ENCODE results near the gene INSM1.
"Not testable (repeated sequence)": the region's sequence is repeated elsewhere in the genome, so short reads cannot be mapped to it uniquely, and the experiment has no call there.

Gene INSM1

GRCh38 chr20:20367575-20368417 is at the start of gene INSM1:
Gene INSM1 (plus strand): TSS chr20:20368104. CDS start chr20:20368268, 164 bp downstream.
- peak; percentile 75 for DNase-seq

GRCh38 chr20:20318365-20319161 is 49.3 kb upstream of the INSM1 start:
- peak; percentile 18 for DNase-seq

- DNase-seq: no peak
Observed at GRCh38 chr20:20321134-20321533, 46.8 kb upstream of the INSM1 start.

- no peak for DNase-seq
Observed at GRCh38 chr20:20321917-20322316, 46.0 kb upstream of the INSM1 start.

- no peak for DNase-seq
Observed at GRCh38 chr20:20322912-20323311, 45.0 kb upstream of the INSM1 start.

GRCh38 chr20:20327746-20328145 is 40.2 kb upstream of the INSM1 start:
- DNase-seq: no peak

DNA sequence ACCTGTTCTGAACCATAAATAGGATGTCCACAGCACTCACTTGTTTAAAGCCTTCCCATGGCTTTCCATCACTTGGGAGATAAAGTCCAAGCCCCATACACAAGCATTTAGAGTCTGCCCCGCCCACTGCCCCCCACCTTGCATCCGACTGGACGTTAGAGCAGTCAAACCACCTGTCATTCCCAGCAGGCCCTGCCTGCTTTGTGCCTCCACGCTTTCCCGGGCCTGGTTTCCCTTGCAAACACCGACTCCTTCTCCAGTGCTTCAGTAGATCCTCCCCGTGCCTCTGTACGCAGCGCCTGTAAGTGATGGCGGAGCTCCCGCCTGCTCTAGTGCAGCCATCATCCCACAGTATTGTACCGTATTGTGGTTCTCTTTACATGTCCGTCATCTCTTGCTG is 38.3 kb upstream of the INSM1 start:
- no peak for DNase-seq

DNA sequence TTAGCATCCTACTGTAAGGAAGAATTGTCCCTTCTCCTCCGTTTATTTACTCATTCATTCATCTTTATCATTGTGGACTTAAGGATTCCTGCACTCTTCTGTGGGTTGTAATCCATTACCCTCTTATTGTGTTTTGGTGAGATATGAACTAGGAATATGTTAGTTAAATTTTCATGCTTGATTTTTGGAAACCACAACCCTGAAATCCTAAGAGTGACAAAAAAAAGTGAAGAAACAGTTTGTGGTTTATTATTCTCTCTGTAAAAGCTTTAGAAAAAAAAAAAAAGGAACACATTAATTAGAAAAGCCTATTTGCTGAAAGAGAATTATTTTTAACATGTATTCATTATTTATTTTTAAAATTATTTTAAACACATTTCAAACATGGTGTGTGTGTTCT is 36.7 kb upstream of the INSM1 start:
- no peak for DNase-seq

GRCh38 chr20:20331817-20332216 is 36.1 kb upstream of the INSM1 start:
- DNase-seq: peak; percentile 48

GRCh38 chr20:20333866-20334265 is 34.0 kb upstream of the INSM1 start:
- DNase-seq: no peak

GRCh38 chr20:20334489-20334888 is 33.4 kb upstream of the INSM1 start:
- DNase-seq: no peak

DNA sequence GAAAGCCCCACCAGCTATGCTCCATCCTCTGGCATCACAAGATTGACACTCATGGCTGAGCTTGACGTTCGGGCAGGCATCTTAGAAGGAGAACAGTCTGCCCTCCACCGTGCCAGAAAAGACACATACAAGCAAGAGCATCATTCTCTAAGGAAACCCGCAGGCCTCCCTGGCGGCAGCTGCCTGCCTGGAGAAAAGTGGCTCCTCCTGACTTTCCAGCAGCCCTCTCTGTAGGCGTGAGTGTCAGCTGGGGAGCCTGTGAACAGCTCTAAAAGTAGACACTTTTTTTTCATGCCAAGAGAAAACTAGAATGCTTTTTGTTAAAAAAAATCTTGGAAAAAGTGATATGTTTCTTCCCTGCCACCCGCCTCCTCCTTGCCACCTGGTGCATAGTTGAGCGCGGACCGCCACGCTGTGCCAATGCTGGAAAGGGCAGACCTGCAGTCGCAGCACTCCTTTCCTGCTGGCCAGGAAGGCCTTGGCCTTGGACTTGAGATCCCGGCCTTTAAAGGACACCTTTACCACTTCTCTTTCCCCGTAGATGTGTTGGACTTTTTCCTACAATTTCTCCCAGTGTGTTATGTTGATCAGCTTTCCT is 29.7 kb upstream of the INSM1 start:
- DNase-seq: no peak

GRCh38 chr20:20340443-20340842 is 27.5 kb upstream of the INSM1 start:
- no peak for DNase-seq

- no peak for DNase-seq
Observed at GRCh38 chr20:20341371-20341770, 26.5 kb upstream of the INSM1 start.

DNA sequence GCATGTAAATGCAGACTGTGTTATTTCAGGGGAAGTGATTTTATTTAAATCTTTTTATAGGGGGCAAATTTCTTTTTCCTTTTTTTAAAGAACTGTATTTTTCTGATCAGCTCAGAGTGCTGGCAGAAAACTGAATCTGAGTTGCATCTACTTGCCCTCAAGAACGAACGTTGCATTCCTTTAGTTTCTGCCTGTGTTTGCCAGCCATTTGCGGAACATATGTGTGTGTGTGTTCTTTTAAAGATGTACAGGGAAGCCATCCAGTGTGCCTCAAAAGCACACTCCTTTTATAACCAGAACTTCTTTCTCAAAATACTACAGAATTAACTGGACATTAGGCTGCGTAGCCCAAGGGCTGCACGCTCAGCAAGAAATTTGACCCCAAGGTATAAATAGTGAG is 25.8 kb upstream of the INSM1 start:
- no peak for DNase-seq

DNA sequence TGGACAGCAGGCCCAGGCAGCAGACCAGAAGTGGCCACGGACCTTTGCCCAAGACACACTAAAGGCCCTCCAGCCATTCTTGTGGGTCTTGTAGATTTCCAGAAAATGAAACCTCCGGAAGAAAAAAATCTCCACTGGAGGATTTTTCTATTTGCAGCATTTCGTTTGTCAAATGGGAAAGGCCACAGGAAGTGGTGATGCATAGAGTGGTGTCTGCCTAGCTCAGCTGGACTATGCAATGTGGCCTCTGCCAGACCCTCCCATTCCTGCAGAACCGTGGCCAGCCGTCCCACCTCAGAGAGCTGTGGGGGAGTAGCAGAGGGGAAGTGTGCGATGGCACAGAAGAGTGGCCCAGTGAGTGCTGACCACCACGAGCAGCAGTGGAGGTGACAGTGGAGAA is 24.0 kb upstream of the INSM1 start:
- DNase-seq: no peak

- DNase-seq: no peak
Observed at GRCh38 chr20:20344476-20344875, 23.4 kb upstream of the INSM1 start.

DNA sequence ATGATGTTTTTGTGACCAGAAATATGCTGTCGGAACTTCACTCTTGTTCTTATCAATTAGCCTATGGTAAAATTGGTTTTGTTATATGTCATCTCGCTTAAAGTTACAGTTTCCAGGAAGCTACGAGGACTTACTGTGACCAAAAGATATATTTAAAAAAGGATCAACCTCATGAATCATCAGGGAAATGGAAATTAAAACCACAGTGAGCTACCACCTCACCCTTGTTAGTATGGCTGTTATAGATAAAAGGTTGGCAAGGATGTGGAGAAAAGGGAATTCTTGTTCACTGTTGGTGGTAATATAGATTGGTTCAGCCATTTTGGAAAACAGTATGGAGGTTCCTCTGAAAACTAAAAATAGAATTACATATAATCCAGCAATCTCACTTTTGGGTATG is 14.3 kb upstream of the INSM1 start:
- no peak for DNase-seq

DNA sequence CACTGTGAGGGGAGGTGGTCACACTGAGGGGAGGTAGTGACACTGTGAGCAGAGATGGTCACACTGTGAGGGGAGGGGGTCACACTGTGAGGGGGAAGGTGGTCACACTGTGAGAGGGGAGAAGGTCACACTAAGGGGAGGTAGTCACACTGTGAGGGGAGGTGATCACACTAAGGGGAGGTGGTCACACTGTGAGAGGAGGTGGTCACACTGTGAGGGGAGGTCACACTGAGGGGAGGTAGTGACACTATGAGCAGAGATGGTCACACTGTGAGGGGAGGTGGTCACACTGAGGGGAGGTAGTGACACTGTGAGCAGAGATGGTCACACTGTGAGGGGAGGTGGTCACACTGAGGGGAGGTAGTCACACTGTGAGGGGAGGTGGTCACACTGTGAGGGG is 12.4 kb upstream of the INSM1 start:
- not testable (repeated sequence) for DNase-seq

- no peak for DNase-seq
Observed at GRCh38 chr20:20358801-20359200, 9.1 kb upstream of the INSM1 start.

DNA sequence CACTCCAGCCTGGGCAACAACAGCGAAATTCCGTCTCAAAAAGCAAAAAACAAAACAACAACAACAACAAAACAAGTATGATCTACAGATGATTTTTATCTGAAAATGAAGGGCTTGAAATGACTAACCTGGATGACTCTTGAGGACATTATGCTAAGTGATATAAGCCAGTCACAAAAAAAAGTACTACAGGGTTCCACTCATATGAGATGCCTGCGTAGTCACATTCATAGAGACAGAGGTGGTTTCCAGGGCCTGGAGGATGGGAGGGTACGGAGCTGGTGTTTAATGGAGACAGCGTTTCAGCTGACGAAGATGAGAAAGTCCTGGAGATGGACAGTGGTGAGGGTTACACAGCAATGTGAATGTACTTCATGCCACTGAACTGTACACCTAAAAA is 8.3 kb upstream of the INSM1 start:
- no peak for DNase-seq

- peak; percentile 79 for DNase-seq
Observed at GRCh38 chr20:20360464-20360863, 7.4 kb upstream of the INSM1 start.

DNA sequence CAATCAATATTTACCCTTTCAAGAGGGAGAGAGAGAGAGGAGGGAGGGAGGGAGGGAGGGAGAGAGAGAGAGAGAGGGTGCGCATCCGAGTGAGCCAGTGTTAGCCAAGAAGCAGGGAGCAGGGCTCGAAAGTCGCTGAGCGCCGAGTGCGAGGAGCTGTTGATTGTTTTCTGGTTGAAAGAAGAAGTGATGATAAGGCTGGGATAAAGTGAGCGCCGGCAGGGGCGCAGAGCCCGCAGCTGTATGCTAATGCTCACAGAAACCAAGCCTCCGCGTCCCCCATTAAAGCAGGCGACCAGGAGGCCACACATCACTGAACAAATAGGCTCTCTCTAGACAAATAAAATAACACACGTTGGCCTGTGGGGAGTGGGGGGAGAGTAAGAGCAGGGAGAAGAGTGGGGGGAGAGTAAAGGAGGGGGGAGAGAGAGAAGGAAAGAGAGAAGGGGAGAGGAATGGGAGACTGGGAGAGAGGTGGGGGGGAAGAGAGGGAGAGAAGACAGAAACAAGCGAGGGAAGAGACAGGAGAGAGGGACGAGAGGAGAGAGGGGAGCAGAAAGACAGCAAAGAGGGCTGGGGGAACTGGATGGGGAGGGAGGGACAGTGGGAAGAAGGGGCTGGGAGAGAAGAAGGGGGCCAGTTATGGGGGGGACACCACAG is 5.0 kb upstream of the INSM1 start:
- peak; percentile 90 for DNase-seq
